GM21367 (cell line): ENCODE measurements around the gene EEPD1.
"Not testable (repeated sequence)": the region's sequence is repeated elsewhere in the genome, so short reads cannot be mapped to it uniquely, and the experiment has no call there.

ENCODE experiments used
- ATAC-seq: cut with Tn5 transposase; IDR thresholded peaks from one replicate; pipeline ENCODE4 v1.9.1; 2021; ENCODE audit not compliant: unreplicated experiment

EEPD1 gene

DNA sequence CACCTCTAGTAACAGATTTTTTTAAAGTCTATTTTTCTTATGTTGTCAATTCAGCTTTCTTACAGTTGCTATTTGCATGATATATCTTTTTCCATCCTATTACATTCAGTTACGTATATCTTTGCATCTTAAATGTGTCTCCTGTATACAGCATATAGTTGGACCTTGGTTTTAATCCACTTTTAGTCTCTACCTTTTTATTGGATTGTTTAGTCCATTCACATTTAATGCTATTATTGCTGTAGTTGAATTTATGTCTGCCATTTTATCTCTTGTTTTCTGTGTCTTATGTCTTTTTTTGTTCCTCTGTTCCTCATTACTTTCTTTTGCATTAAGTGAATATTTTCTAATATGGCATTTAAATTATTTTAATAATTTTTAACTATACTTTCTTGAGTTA is 100.6 kb downstream of the EEPD1 start:
- ATAC-seq: no peak

DNA sequence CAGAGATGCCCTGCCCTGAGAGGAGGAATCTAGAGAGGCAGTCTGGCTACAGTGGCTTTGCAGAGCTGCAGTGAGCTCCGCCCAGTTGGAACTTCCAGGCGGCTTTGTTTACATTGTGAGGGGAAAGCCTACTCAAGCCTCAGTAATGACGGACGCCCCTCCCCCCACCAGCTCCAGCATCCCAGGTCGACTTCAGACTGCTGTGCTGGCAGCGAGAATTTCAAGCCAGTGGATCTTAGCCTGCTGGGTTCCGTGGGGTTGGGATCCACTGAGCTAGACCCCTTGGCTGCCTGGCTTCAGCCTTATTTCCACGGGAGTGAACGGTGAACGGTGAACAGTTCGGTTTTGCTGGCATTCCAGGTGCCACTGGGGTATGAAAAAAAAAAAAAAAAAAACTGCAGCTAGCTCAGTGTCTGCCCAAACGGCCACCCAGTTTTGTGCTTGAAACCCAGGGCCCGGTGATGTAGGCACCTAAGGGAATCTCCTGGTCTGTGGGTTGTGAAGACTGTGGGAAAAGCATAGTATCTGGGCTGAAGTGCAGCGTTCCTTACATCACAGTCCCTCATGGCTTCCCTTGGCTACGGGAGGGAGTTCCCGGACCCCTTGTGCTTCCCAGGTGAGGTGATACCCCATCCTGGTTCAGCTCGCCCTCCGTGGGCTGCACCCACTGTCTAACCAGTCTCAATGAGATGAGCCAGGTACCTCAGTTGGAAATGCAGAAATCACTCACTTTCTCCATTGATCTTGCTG is 105.6 kb downstream of the EEPD1 start:
- ATAC-seq: not testable (repeated sequence)

DNA sequence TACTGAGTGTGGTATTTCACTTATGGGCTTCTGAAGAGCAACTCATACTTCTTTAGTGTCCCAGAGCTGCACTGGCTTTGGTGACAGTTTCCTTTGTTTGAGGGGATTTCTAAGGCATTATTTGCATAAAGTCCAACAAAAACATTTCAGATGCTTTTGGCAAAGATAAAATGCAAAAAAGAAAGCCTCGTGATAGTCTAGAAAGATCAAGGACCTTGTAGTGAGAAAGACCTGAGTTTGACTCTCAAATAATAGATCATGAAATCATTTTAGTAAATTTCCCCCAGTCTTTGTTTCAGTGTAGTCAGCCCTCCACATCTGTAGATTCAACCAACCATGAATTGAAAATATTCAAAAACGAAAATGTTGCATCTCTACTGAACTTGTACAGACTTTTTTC is 107.4 kb downstream of the EEPD1 start:
- ATAC-seq: peak; percentile 57

DNA sequence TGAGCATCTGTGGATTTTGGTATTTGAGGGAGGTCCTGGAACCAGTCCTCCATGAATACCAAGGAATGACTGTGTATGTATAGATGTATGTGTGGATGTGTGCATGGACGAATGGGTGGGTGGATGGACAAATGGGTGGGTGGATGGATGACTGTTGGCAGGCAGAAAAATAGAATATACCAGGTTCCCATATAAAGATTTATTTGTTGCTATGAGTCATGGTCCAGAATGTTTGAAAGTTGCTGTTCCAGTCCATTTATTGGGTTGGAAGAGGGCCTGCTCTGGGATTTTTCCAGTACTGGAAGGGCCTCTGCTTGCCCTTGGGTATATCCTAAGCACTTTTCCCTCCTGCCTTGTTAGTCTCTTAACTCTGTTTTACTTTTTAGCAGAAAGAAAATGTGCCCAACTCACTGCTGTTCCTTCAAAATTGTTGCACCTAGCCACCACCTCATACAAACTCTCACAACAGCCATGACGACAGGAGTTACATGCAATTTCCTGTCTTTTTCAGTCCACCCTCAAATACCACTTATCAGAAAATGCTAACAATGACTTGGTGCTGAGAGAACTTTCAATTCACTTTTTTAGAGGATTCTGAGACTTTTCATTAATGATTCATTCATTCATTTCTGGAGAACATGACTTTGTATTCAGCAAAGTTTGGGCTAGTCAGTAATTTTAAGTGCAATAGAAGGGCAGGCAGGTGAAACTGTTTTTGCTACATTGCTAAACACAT is 108.1 kb downstream of the EEPD1 start:
- ATAC-seq: no peak

GRCh38 chr7:36262309-36263094 is 109.4 kb downstream of the EEPD1 start:
- no peak for ATAC-seq

DNA sequence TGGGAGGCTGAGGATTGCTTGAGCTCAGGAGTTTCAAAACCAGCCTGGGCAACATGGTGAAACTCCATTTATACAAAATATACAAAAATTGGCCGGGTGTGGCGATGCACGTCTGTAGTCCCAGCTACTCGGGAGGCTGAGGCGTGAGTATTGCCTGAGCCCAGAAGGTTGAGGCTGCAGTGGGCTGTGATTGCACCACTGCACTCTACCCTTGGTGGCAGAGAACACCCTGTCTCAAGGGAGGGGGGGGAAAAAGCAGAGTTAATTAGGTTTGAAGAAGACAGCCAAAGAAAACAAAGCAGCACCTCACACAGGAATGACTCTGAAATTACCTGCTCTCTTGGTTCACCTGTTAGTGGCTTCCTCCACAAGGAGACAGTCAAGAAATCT is 110.0 kb downstream of the EEPD1 start:
- no peak for ATAC-seq

GRCh38 chr7:36264123-36264801 is 111.2 kb downstream of the EEPD1 start:
- ATAC-seq: no peak

DNA sequence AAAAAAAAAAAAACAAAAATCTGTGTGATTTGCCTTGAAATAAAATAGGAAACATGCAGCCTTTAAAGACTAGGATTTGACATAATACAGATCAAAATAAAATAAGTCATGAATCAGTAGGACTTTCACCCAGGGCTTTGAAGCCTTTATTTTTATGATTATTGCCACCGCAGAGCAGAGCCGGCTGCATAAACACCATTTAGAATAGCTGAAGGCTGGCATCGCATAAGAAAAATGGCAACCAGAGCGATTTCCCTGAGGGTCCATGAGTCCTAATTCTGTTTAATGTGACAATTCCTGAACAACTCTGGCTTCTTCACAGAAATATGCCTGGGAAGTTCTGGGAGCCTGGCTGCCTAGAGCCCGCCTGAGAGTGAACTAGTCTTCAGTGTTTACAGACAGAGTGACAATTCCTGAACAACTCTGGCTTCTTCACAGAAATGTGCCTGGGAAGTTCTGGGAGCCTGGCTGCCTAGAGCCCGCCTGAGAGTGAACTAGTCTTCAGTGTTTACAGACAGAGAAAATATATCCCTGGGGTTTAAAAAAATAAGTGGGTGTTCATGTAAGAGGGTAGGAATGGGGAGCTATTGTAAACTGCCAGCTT is 112.0 kb downstream of the EEPD1 start:
- ATAC-seq: no peak

- no peak for ATAC-seq
Observed at GRCh38 chr7:36265680-36266079, 112.6 kb downstream of the EEPD1 start.

- ATAC-seq: no peak
Observed at GRCh38 chr7:36266190-36266589, 113.1 kb downstream of the EEPD1 start.

DNA sequence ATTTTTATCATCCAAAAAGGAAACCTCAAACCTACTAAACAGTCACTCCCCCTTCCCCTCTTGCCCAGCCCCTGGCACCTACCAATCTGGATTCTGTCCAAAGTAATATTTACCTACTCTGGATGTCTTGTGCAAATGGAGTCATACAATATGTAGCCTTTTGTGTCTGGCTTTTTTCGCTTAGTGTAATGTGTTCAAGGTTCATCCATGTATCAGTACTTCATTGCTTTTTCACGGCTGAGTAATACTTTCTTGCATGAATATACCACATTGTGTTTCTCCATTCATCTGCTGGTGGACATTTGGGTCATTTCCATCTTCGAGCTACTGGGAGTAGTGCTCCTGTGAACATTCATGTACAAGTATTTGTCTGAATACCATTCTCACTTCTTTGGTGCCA is 113.6 kb downstream of the EEPD1 start:
- ATAC-seq: no peak

DNA sequence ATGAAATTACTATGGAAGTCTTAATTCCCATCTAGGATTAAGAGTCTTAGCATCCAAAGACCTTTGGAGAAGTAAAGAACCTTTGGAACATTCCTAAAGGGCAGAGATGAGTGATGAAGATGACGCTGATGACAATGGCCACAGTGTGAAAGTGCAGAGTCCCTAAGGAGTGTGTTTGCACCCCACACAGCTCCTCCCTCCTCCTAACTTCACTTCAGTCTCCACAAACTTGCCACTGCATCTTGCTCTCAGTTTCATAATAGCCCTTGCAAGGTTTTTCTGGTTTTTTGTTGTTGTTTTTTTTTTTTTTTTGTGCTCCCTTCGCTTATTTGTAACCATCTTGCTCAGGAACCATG is 119.1 kb downstream of the EEPD1 start:
- ATAC-seq: no peak

GRCh38 chr7:36272567-36273269 is 119.7 kb downstream of the EEPD1 start:
- ATAC-seq: no peak

DNA sequence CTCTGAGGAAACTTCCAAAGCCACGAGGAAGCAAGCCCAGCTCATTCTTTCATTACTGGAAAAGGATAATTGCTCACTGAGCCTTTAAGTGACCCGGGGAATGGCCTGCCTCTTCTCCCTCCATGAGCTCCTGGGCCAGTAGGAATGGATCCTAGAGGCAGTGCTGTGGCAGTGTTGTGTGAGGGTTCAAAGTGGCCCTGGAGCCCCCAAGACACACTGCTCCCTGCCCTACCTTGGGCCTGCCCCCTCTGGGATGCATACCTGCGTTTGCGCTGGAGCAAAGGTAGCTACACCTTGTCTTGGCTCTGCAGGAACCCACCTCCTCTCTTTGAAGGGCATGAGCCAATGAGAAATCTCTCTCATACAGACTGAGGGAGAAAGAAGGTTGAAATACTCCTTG is 120.8 kb downstream of the EEPD1 start:
- no peak for ATAC-seq

DNA sequence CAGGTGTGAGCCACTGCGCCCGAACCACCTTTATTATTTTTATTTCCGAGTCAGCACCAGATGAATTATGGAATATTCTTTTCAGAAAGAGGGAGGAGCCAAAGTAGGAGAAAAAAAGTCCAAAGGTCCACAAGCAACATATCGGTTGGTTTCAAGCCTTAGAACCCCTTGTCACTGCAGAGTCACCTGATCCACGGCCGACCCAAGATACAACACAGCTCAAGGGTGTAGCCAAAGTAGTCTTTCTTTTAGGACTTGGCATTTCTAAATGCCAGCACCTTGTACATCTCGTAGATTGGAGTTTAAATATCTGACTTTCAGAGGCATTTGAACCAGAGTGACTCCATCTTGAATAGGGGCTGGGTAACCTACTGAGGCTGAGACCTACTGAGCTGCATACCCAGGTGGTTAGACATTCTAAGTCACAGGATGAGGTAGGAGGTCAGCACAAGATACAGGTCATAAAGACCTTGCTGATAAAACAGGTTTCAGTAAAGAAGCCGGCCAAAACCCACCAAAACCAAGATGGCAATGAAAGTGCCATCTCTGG is 122.8 kb downstream of the EEPD1 start:
- no peak for ATAC-seq

DNA sequence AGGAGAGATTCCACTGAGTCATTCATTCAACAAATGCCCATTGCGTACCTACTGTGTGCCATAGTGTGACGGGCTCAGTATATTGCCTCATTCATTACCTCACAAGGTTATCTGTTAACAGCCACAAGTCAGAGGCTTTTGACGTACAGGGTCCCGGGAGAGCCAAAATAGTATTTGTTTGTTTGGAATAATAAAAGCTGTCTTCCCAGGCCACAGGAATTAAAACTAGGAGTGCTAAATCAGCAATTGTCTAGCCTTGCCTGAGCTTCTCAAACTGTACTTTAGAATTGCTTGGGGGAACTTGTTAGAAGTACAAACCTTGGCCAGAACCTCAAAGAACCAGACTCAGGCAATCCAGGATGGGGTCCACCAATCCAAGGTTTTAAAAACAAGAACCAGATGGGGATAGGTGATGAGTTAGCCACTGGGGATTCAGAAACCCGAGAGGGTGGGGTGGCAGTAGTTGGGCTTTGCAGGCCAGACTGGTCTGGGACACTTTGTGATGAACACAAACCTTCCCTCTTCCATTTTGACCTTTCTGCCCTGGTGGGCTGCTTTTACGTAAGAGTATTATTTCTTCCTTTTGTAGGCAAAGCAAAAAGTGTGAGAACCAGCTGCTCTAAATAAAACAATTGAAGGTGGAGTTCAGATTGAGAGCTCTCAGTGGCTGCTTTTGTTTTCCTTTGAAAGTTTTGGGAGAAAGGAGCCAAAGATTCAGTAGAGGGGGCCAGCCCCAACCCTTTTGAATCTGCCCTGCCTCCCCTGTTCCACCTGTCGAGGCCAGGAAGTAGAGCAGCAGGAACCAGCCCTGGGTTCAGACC is 123.6 kb downstream of the EEPD1 start:
- ATAC-seq: no peak

DNA sequence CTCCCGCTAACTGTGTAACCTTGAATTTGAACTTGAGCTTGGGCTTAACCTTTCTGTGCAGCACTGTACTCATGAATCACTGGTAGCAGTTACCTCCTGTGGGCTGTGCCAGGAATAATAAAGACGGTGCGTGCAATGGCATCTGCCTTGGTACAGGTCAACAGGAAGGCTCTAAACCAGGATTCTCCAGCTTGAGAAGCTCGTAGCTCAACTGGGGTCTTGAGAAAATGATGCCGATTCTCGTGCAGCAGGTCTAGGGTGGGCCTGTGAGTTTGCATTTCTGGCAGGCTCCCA is 124.1 kb downstream of the EEPD1 start:
- no peak for ATAC-seq

- ATAC-seq: no peak
Observed at GRCh38 chr7:36278069-36278619, 125.1 kb downstream of the EEPD1 start.

GRCh38 chr7:36278620-36279172 is 125.6 kb downstream of the EEPD1 start:
- no peak for ATAC-seq
